GM18868 (cell line): ENCODE results near the gene RANGAP1.

Experiments
- ATAC-seq: cut with Tn5 transposase; IDR thresholded peaks from one replicate; pipeline ENCODE4 v1.9.1; 2021; ENCODE audit warnings: mild to moderate bottlenecking, moderate library complexity; ENCODE audit not compliant: unreplicated experiment

Gene RANGAP1

DNA sequence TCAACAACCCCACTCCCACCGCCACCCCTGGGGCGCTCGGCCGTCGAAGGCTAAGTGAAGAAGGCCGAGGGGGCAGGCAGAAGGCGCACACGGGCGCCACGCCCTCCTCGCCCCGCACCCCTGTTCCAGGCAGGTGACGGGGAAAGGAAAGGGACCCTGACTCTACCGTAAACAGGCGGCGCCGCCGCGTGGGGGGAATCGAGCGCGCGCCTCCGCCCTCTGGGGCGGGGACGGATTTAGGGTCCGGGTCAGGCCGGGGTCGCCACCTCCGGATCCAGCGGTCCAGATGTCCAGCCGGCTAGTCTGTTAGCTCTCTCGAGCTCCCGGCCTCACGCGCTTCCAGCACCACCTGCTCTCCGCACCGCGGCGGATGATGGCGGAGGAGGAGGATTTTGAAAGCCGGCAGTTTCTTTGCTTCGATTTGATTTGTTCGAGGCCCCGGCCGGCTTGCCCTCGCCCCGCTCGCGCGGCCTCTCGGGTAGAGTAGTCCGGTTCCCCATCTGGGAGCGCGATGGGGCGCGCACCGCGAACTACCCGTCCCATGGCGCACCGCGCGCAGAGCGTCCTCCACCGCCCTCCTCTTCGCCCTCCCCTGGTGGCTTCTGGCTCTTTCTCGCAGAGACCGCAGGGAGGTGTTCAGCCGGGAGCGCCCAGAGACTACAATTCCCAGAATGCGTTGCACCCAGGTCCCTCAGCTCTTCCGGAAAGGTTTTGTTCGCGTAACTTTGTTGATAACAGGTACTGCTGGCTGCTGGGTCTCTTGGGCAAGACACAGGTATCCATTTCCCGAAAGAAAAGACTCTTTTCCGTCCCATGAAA is at the start of gene RANGAP1:
Gene RANGAP1, minus strand, starts transcription at position 368 of the 819 bp plus-strand sequence. CDS start 5,143 bp downstream, outside the sequence.
- ATAC-seq = peak; percentile 89

DNA sequence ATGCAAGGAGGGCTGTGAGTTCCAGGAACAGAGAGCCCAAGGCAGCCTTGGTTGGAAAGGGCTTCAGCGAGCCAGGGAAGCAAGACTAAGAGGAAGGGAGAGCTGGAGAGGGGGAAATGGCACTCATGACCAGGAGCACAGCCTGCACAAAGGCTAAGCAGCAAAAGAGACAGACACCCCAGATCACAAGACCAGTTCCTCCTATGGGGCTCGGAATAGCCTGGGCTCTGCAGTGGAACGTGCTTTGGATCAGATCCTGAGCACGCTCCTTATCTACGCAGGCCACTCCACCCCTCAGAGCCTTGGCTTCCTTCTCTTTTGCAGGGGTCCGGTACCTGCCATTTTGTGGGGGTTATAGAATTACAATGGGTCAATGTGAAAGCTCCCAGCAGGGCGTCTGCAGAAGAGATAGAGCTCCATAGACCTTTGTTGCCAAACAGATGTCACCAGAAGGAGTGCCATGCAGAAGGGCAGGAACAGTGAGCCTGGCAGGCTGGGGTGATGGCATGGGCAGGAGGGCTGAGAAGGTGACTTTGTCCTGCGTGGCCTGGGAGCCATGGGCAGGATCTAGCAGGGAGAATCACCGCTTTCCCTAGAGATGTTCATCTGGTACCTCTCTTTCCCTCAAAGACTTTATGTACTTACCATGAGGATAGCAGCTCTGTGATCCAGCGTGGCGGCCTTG is 49.1 kb upstream of the RANGAP1 start:
- no peak for ATAC-seq

- no peak for ATAC-seq
These were observed 48.2 kb upstream of the RANGAP1 start for GRCh38 chr22:41334215-41334614.

- no peak for ATAC-seq
These were observed 47.8 kb upstream of the RANGAP1 start for GRCh38 chr22:41333806-41334205.

DNA sequence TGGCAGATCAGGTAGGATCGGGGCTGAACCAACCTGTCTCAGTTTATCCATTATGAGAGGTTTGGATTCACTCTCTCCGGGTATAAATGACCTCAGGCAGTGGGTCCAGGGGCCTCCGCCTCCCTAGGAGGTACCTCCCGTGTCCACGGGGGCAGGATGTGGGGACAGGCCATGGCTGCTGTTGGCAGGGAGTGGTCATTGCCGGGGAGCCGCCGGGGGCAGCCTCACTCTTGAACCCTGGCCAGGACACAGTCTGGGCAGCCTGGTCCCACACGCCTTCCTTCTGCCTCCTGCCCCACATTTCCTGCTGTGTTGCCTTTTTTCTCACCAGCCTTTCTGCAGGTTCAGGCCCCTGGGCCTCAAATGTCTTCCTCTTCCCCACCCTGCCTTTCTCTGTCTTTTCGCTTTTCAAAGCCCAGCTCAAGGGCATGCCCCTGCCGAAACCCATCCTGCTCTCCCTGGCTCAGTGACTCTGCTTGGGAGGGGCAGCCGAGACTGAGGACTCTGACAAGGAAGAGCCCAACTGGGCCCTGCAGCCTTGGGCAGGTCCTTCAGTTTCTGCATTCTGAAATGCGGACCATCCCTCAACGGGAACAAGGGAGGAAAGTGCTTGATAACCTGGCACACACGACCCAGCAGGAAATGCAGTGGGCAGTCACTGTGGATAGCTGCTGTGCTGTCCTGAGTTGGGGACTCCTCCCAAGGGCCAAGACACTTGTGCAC is 46.4 kb upstream of the RANGAP1 start:
- no peak for ATAC-seq

DNA sequence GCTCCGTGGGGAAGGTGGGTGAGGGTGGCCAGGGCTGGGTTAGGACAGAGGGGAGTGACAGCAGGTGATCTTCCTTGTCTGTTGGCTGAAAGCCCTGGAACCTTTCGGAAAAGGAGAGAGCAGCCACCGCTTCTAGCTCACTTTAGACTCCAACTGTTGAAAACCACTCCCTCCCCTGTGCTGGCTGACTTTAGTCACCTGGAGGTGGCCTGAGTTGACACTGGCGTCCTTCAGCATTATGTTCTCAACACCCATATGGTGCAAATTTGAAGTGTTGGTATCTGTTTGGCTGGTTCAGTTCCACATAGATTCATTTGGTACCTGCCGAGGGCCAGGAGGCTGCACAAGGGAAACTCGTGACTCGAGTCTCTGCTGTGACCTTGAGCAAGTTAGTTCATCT is 44.2 kb upstream of the RANGAP1 start:
- no peak for ATAC-seq

DNA sequence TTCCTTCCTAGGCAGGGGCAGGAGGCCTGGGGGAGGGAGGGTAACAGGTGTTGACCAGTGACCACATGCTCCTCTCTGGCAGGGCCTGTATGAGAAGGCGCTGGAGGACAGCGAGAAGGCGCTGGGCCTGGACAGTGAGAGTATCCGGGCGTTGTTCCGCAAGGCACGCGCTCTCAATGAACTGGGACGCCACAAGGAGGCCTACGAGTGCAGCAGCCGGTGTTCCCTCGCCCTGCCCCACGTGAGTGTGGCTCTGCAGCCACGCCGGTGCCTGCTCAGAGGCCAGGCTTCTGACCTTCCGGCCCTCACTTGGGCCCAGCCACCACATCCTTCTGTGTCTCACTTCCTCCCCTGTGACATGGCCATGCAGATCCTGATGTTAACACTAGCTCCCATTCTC is 41.1 kb upstream of the RANGAP1 start:
- no peak for ATAC-seq

DNA sequence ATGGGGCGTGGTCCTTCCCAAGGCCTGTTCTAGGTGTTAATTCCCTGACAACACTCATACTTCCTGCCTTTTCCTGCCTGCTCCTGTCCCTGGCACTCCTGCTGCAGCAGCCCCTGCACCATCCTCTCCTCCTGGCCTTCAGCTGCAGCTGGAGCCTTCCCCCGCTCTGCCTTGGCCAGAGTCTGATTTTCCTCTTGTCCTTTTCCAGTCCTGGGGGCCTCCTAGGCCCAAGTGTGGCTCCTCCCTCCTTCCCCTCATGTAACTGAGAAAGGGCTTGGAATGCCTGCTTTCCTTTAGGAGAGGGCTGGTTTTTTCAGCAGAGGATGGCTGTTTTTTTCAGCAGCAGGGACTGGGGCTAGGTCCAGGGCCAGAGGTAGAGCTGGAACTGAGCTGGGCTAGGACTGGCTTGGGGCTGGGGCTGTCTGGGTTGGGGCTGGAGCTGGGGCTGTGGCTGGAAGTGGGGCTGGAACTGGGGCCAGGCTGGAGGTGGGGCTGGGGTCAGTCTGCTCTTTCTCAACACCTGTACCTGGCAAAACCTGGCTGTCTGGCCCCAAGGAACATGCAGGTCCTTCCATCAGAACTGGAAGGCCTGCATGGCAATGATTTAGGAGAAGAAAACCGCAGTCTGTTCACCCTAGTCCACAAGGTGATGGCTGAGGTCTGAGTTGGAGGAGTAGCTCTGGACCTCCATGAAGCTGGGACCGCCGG is 39.0 kb upstream of the RANGAP1 start:
- no peak for ATAC-seq

GRCh38 chr22:41320416-41321240 is 34.6 kb upstream of the RANGAP1 start:
- no peak for ATAC-seq

- ATAC-seq = no peak
These were observed 29.6 kb upstream of the RANGAP1 start for GRCh38 chr22:41315586-41315985.

DNA sequence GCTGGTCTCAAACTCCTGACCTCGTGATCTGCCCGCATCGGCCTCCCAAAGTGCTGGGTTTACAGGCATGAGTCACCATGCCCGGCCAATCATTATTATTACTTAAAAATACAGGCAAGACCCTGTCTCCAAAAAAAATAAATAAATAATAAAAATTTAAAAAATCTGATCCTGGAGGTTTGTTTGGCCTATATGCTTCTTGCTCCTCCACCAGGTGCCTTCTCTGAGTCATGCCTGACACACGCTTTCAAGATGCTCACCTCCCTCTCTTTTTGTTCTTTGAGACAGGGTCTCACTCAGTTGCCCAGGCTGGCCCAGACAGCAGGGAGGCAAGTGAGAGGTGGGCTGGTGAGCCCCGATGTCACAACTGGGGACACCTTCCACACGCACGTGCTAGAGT is 28.8 kb upstream of the RANGAP1 start:
- no peak for ATAC-seq

GRCh38 chr22:41311487-41311886 is 25.5 kb upstream of the RANGAP1 start:
- ATAC-seq = no peak

GRCh38 chr22:41310336-41310735 is 24.3 kb upstream of the RANGAP1 start:
- ATAC-seq = no peak

GRCh38 chr22:41308544-41308947 is 22.6 kb upstream of the RANGAP1 start:
- no peak for ATAC-seq

GRCh38 chr22:41308054-41308453 is 22.1 kb upstream of the RANGAP1 start:
- ATAC-seq = no peak

GRCh38 chr22:41305646-41306045 is 19.7 kb upstream of the RANGAP1 start:
- no peak for ATAC-seq

DNA sequence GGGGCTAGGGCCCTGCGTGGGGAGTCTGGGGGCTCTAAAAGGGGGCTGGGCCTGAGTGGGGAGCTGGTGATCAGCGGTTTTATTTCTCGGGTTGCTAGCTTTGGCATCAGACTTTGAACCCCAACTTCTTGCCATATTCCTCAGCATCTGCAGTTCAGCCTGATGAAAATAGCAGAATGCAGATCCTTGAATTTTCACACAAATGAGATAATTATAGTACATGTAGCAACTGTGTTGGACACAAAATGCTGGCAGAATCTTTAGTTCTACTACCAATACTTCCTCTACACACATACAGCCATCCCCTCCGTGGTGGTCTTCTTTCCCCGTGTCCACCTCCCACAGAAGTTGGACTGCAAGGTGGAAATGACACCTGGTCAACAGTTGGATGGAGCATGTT is 16.8 kb upstream of the RANGAP1 start:
- ATAC-seq = no peak

GRCh38 chr22:41302021-41302767 is 16.2 kb upstream of the RANGAP1 start:
- ATAC-seq = peak; percentile 6
